Peyer's patch (tissue), 4 donors: ENCODE measurements around the gene CDC14A.

ENCODE experiments used
- POLR2A ChIP-seq, 2 donors: fragments of 450-650 bp; IDR thresholded peaks; one replicate each; pipeline ENCODE4 v1.5.1; 2017; ENCODE audit warnings: antibody characterized with exemption in 2 of 2, mild to moderate bottlenecking in 2 of 2, moderate library complexity in 2 of 2
- TF ChIP-seq, protein P1 (sequence below), 6 experiments: fragments of 450-650 bp in 4 of 6; fragments of 200-600 bp in 2 of 6; sonication (generic) in 1 of 6; IDR thresholded peaks; one replicate each; pipeline ENCODE4 v1.5.1; 2017 to 2019; ENCODE audit warnings: antibody characterized with exemption in 6 of 6, mild to moderate bottlenecking in 3 of 6, moderate library complexity in 1 of 6

- TF ChIP-seq, protein P1, sequence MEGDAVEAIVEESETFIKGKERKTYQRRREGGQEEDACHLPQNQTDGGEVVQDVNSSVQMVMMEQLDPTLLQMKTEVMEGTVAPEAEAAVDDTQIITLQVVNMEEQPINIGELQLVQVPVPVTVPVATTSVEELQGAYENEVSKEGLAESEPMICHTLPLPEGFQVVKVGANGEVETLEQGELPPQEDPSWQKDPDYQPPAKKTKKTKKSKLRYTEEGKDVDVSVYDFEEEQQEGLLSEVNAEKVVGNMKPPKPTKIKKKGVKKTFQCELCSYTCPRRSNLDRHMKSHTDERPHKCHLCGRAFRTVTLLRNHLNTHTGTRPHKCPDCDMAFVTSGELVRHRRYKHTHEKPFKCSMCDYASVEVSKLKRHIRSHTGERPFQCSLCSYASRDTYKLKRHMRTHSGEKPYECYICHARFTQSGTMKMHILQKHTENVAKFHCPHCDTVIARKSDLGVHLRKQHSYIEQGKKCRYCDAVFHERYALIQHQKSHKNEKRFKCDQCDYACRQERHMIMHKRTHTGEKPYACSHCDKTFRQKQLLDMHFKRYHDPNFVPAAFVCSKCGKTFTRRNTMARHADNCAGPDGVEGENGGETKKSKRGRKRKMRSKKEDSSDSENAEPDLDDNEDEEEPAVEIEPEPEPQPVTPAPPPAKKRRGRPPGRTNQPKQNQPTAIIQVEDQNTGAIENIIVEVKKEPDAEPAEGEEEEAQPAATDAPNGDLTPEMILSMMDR (IDR thresholded peaks at IDR 0.05) = no peak
- no peak for TF ChIP-seq POLR2A (IDR thresholded peaks at IDR 0.05)
Observed at GRCh38 chr1:100462326-100463025, 110.2 kb downstream of the CDC14A start.
